Testis (tissue), 3 donors: ENCODE results near the gene CAMTA1. TPM values are rescaled to one million over a fixed set of nuclear protein-coding genes. Genes with fewer than 3 reads are reported as not detected.

Source experiments
- DNase-seq: peaks from one replicate; pipeline ENCODE4 v3.0.0-alpha.2; 2019
- H3K27ac ChIP-seq, 2 donors: fragments of 200-600 bp; sonication (generic); one replicate each; pipeline ENCODE4 v1.5.1; 2019
- H3K27me3 ChIP-seq: fragments of 200-600 bp; sonication (generic); one replicate; pipeline ENCODE4 v1.5.1; 2019
- H3K36me3 ChIP-seq: fragments of 200-600 bp; sonication (generic); one replicate; pipeline ENCODE4 v1.5.1; 2017; ENCODE audit warnings: low read depth; ENCODE audit errors: missing control alignments
- H3K4me1 ChIP-seq: fragments of 200-600 bp; sonication (generic); one replicate; pipeline ENCODE4 v1.5.1; 2019
- H3K4me3 ChIP-seq, 2 donors: fragments of 200-600 bp; sonication (generic); one replicate each; pipeline ENCODE4 v1.5.1; 2017 to 2019
- H3K9me3 ChIP-seq: fragments of 200-600 bp; sonication (generic); one replicate; pipeline ENCODE4 v1.5.1; 2017
- CTCF ChIP-seq, 3 experiments: fragments of 450-650 bp in 2 of 3; fragments of 200-600 bp in 1 of 3; sonication (generic) in 1 of 3; IDR thresholded peaks; one replicate each; pipeline ENCODE4 v1.5.1; 2016 to 2019; ENCODE audit warnings: antibody characterized with exemption in 3 of 3, mild to moderate bottlenecking in 2 of 3, moderate library complexity in 1 of 3
- POLR2A ChIP-seq: fragments of 450-650 bp; IDR thresholded peaks from one replicate; pipeline ENCODE4 v1.6.1; 2017; ENCODE audit warnings: antibody characterized with exemption, mild to moderate bottlenecking, moderate library complexity
- WGBS, 2 donors: methylation state at CpG; one replicate each; pipeline ENCODE4 v1.1.5; 2018; 5-methylcytosine and 5-hydroxymethylcytosine counted together
- intact Hi-C: fragments of 100-400 bp; cut with DNase I; formaldehyde crosslinking; loops from one replicate; pipeline ENCODE4 v1.15.1; 2023; ENCODE audit warnings: low total_unique reads
- polyA plus RNA-seq: library from polyadenylated mRNA; stranded (reverse); fragments of 350-450 nt; fragmentation: Illumina TruSeq; extraction: RNeasy Lipid Tissue Mini Kit (QIAGEN cat#74804); gene quantifications from one replicate; pipeline ENCODE4 v1.2.3, GENCODE V29; 2014; ENCODE audit warnings: low read depth, low replicate concordance; ENCODE audit not compliant: insufficient read depth
- total RNA-seq, 2 donors: library from RNA; depleted of rRNA; stranded (reverse); fragments of >200 nt; gene quantifications; one replicate each; pipeline ENCODE4 v1.2.3, GENCODE V29; 2016

CAMTA1 gene
- total and polyA plus RNA-seq, 3 donors from 2014 or later: 116 to 158 (median 119) TPM

- WGBS, 2 donors: 37 to 57% methylated on average over 8 of the region's 8 CpGs
Observed at GRCh38 chr1:6935911-6936690, 150.8 kb downstream of the CAMTA1 start.

GRCh38 chr1:6937048-6937447 is 151.8 kb downstream of the CAMTA1 start:
- no peak for TF ChIP-seq POLR2A
- TF ChIP-seq CTCF (IDR thresholded peaks at IDR 0.05): no peak
- Histone ChIP-seq H3K36me3 (no peaks in the 10 kb centered on the region), H3K4me1 (no peaks in the 10 kb centered on the region), H3K27me3 (no peaks in the 10 kb centered on the region), H3K4me3 (no peak overlapping the region), H3K9me3 (no peaks in the 10 kb centered on the region), H3K27ac (no peak overlapping the region)
- no peak for DNase-seq
- intact Hi-C loops: no loop called here
- 84 to 92% methylated on average over 3 of the region's 3 CpGs for WGBS, 2 donors

More at GRCh38 chr1:6935911-6936690, 150.8 kb downstream of the CAMTA1 start:
- intact Hi-C loops: no loop called here
- TF ChIP-seq POLR2A: no peak
- no peak for TF ChIP-seq CTCF (IDR thresholded peaks at IDR 0.05)
- Histone ChIP-seq H3K27me3 (no peaks in the 10 kb centered on the region), H3K27ac (no peak overlapping the region), H3K4me1 (no peaks in the 10 kb centered on the region), H3K4me3 (no peak overlapping the region), H3K36me3 (no peaks in the 10 kb centered on the region), H3K9me3 (no peaks in the 10 kb centered on the region)
- DNase-seq: no peak

GRCh38 chr1:6939363-6939762 is 154.1 kb downstream of the CAMTA1 start:
- H3K9me3 ChIP-seq: no peaks in the 10 kb centered on the region

GRCh38 chr1:6941786-6942185 is 156.5 kb downstream of the CAMTA1 start:
- intact Hi-C loops: no loop called here
- no peak for TF ChIP-seq CTCF (IDR thresholded peaks at IDR 0.05)
- TF ChIP-seq POLR2A: no peak
- DNase-seq: no peak
- Histone ChIP-seq H3K4me3 (no peak overlapping the region), H3K27me3 (no peaks in the 10 kb centered on the region), H3K4me1 (no peaks in the 10 kb centered on the region), H3K27ac (no peak overlapping the region), H3K36me3 (no peaks in the 10 kb centered on the region), H3K9me3 (no peaks in the 10 kb centered on the region)
- 86 to 93% methylated on average over 5 of the region's 5 CpGs for WGBS, 2 donors

More at GRCh38 chr1:6939363-6939762, 154.1 kb downstream of the CAMTA1 start:
- intact Hi-C loops: no loop called here
- Histone ChIP-seq H3K4me1 (no peaks in the 10 kb centered on the region), H3K36me3 (no peaks in the 10 kb centered on the region), H3K4me3 (no peak overlapping the region), H3K27me3 (no peaks in the 10 kb centered on the region), H3K27ac (no peak overlapping the region)
- no peak for DNase-seq
- no peak for TF ChIP-seq CTCF (IDR thresholded peaks at IDR 0.05)
- no peak for TF ChIP-seq POLR2A
- WGBS, 2 donors: 83 to 95% methylated on average over 5 of the region's 5 CpGs

GRCh38 chr1:6942990-6943389 is 157.7 kb downstream of the CAMTA1 start:
- H3K9me3 ChIP-seq: no peaks in the 10 kb centered on the region

More at GRCh38 chr1:6942990-6943389, 157.7 kb downstream of the CAMTA1 start:
- WGBS, 2 donors: 72 to 80% methylated on average over 9 of the region's 9 CpGs
- Histone ChIP-seq H3K36me3 (no peaks in the 10 kb centered on the region), H3K27ac (no peak overlapping the region), H3K4me1 (no peaks in the 10 kb centered on the region), H3K4me3 (no peak overlapping the region), H3K27me3 (no peaks in the 10 kb centered on the region)
- no peak for TF ChIP-seq POLR2A
- no peak for TF ChIP-seq CTCF (IDR thresholded peaks at IDR 0.05)
- no peak for DNase-seq
- intact Hi-C loops: no loop called here
